Sigmoid colon (tissue), 7 donors: ENCODE results near the gene PCGF3. TPM values are rescaled to one million over a fixed set of nuclear protein-coding genes. Genes with fewer than 3 reads are reported as not detected.
A peak's percentile ranks its signal among the peaks of the same experiment; 100 is the strongest.

Experiments used
- DNase-seq: peaks from one replicate; pipeline ENCODE4 v3.0.0-alpha.2; 2019
- H3K27ac ChIP-seq, 4 donors: fragments of 200-600 bp; sonication (generic); one replicate each; pipeline ENCODE4 v1.5.1; 2016 to 2019; ENCODE audit warnings: mild to moderate bottlenecking in 1 of 4
- H3K27me3 ChIP-seq, 3 donors: fragments of 200-600 bp; sonication (generic); one replicate each; pipeline ENCODE4 v1.5.1; 2019; ENCODE audit warnings: mild to moderate bottlenecking in 1 of 3
- H3K36me3 ChIP-seq, 4 donors: fragments of 200-600 bp; sonication (generic); one replicate each; pipeline ENCODE4 v1.5.1; 2016 to 2019
- H3K4me1 ChIP-seq, 4 donors: fragments of 200-600 bp; sonication (generic); one replicate each; pipeline ENCODE4 v1.5.1; 2017 to 2019
- H3K4me3 ChIP-seq, 4 donors: fragments of 200-600 bp; sonication (generic); one replicate each; pipeline ENCODE4 v1.5.1; 2017 to 2019; ENCODE audit warnings: mild to moderate bottlenecking in 2 of 4, moderate library complexity in 1 of 4
- H3K9me3 ChIP-seq, 4 donors: fragments of 200-600 bp in 3 of 4; sonication (generic) in 3 of 4; one replicate each; pipeline versions ENCODE4 v1.5.1 to v1.6.1; 2013 to 2019
- EP300 ChIP-seq, 4 donors: sonication (generic); formaldehyde crosslinking; IDR thresholded peaks; one replicate each; pipeline ENCODE4 v1.6.1; 2017; ENCODE audit warnings: antibody characterized with exemption in 4 of 4
- POLR2A ChIP-seq, 2 donors: fragments of 450-650 bp; IDR thresholded peaks; one replicate each; pipeline ENCODE4 v1.6.1; 2016; ENCODE audit warnings: antibody characterized with exemption in 2 of 2, mild to moderate bottlenecking in 2 of 2, moderate library complexity in 2 of 2
- POLR2AphosphoS5 ChIP-seq, 4 donors: sonication (generic); formaldehyde crosslinking; IDR thresholded peaks; one replicate each; pipeline ENCODE4 v1.6.1; 2017; ENCODE audit warnings: antibody characterized with exemption in 4 of 4
- WGBS, 2 donors: extraction: QIAGEN DNeasy Blood & Tissue Kit; methylation state at CpG; one replicate each; pipeline ENCODE4 v1.1.7; 2013; 5-methylcytosine and 5-hydroxymethylcytosine counted together
- intact Hi-C: fragments of 100-400 bp; cut with DNase I; formaldehyde crosslinking; loops from one replicate; pipeline ENCODE4 v1.15.1; 2023
- polyA plus RNA-seq, 3 donors: library from polyadenylated mRNA; stranded (reverse); fragments of 200-250 nt; gene quantifications; one replicate each; pipeline ENCODE4 v1.2.3, GENCODE V29; 2013
- total RNA-seq, 4 donors: library from RNA; depleted of rRNA; stranded (reverse); fragments of >200 nt; gene quantifications; one replicate each; pipeline ENCODE4 v1.1.0, GENCODE V29; 2016
- TF ChIP-seq, protein P1 (sequence below), 4 experiments: fragments of 450-650 bp in 3 of 4; fragments of 200-600 bp in 1 of 4; IDR thresholded peaks; one replicate each; pipeline ENCODE4 v1.5.1; 2016 to 2019; ENCODE audit warnings: antibody characterized with exemption in 4 of 4, mild to moderate bottlenecking in 3 of 4, moderate library complexity in 2 of 4
- donor health status: healthy with polysubstance abuse.
- donor health status: Bipolar disorder and iron deficiency.
- donor health status: healthy.

PCGF3 gene
- total and polyA plus RNA-seq, 7 donors: 15.6 to 60.1 (median 29.8) TPM

- Histone ChIP-seq H3K27ac (no peak overlapping the region), H3K4me3 (no peak overlapping the region), H3K27me3 (peaks cover 0 to 2% (median 2%) of the 10 kb centered on the region in 3 donors), H3K4me1 (peaks cover 0 to 22% (median 19%) of the 10 kb centered on the region in 4 donors), H3K9me3 (no peaks in the 10 kb centered on the region), H3K36me3 (no peaks in the 10 kb centered on the region)
- DNase-seq: no peak
- TF ChIP-seq POLR2A (IDR thresholded peaks at IDR 0.05): no peak
- no peak for TF ChIP-seq POLR2AphosphoS5 (IDR thresholded peaks at IDR 0.05)
- TF ChIP-seq, protein P1, sequence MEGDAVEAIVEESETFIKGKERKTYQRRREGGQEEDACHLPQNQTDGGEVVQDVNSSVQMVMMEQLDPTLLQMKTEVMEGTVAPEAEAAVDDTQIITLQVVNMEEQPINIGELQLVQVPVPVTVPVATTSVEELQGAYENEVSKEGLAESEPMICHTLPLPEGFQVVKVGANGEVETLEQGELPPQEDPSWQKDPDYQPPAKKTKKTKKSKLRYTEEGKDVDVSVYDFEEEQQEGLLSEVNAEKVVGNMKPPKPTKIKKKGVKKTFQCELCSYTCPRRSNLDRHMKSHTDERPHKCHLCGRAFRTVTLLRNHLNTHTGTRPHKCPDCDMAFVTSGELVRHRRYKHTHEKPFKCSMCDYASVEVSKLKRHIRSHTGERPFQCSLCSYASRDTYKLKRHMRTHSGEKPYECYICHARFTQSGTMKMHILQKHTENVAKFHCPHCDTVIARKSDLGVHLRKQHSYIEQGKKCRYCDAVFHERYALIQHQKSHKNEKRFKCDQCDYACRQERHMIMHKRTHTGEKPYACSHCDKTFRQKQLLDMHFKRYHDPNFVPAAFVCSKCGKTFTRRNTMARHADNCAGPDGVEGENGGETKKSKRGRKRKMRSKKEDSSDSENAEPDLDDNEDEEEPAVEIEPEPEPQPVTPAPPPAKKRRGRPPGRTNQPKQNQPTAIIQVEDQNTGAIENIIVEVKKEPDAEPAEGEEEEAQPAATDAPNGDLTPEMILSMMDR (IDR thresholded peaks at IDR 0.05): no peak
- TF ChIP-seq EP300 (IDR thresholded peaks at IDR 0.05): no peak
- intact Hi-C loops: no loop called here
- WGBS, 2 donors: 60 to 66% methylated on average over 10 of the region's 10 CpGs
These were observed 108.3 kb downstream of the PCGF3 start for GRCh38 chr4:813900-814299.

DNA sequence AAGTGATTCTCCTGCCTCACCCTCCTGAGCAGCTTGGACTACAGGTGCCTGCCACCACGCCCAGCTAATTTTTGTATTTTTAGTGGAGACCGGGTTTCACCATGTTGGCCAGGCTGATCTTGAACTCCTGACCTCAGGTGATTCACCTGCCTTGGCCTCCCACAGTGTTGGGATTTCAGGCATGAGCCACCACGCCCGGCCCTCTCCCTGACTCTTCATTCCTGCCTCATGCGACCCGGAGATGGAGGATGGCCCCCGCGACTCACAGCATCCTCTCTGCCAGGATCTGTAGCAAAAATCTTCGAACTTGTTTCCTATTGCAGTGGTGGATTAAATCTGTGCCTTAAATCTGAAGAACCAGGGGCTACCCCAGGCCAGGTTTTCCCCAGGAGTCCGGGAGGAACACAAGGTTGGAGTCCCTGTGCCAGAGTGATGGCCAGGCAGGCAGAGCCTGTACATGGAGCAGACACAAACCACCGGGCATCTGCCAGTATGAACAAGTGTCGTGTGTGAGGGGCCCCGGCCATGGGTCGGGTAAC is 108.7 kb downstream of the PCGF3 start:
- WGBS, 2 donors: 59 to 81% methylated on average over 14 of the region's 14 CpGs
- Histone ChIP-seq H3K27me3 (peaks cover 0 to 6% (median 2%) of the 10 kb centered on the region in 3 donors), H3K4me3 (no peak overlapping the region), H3K9me3 (no peaks in the 10 kb centered on the region), H3K27ac (no peak overlapping the region), H3K36me3 (no peaks in the 10 kb centered on the region), H3K4me1 (peaks cover 0 to 22% (median 19%) of the 10 kb centered on the region in 4 donors)
- TF ChIP-seq POLR2AphosphoS5 (IDR thresholded peaks at IDR 0.05) (no peak), EP300 (IDR thresholded peaks at IDR 0.05) (no peak), POLR2A (IDR thresholded peaks at IDR 0.05) (no peak)
- TF ChIP-seq, protein P1 (IDR thresholded peaks at IDR 0.05): no peak
- intact Hi-C loops: no loop called here
- no peak for DNase-seq

GRCh38 chr4:815464-816146 is 110.0 kb downstream of the PCGF3 start:
- intact Hi-C loops: loop anchor here (1.0 to 5.0 kb wide), 2 partner anchors 32 to 73 kb away; no protein-coding TSS in a partner anchor

DNA sequence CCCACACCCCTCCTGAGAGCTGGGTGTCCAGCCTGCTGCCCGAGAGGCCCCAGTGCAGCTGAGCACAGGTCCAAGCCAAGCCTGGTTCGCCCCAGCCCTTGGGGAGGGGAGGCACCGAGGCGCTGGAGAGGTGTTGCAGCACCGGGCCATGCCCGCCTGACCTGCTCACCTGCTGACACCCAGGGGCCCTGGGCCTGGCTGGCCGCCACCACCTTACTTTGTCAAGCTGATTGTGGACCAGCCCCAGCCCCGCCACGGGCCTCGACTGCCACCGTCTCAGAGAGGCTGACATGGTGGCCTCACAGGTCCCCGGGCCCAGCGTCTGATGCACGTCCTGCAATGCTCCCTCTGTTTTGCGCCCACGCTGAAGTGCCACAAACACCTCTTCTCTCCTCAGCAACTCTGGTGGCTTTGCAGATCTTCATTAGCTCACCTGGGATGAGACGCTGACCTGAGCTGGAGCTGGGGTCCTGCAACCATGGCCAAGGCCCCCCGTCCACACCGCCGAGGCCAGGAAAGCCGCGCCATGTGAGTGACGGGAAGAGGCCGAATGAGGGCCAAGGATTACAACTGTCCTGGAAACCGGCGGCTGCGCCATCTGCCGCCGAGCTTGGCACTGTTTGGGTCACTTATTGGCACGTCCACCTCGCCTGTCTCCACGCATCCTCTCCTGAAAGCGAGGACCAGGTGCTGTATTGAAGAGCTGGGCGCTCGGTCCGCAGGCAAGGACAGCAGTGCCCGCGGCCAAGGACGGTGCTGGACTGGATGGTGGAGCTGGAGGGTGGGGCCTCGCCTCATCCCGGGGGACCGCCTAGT is 112.7 kb downstream of the PCGF3 start:
- TF ChIP-seq, protein P1 (IDR thresholded peaks at IDR 0.05): no peak
- TF ChIP-seq POLR2A (IDR thresholded peaks at IDR 0.05) (no peak), POLR2AphosphoS5 (IDR thresholded peaks at IDR 0.05) (no peak), EP300 (IDR thresholded peaks at IDR 0.05) (no peak)
- Histone ChIP-seq H3K9me3 (peaks cover 0 to 5% (median 0%) of the 10 kb centered on the region in 4 donors), H3K4me1 (peaks cover 0 to 22% (median 19%) of the 10 kb centered on the region in 4 donors), H3K36me3 (no peaks in the 10 kb centered on the region), H3K27me3 (peaks cover 0 to 45% (median 29%) of the 10 kb centered on the region in 3 donors), H3K27ac (no peak overlapping the region), H3K4me3 (no peak overlapping the region)
- peak; percentile 66 for DNase-seq
- intact Hi-C loops: loop anchor here (5.0 kb wide), 1 partner anchor 76 kb away; no protein-coding TSS in a partner anchor
- WGBS, 2 donors: 88 to 89% methylated on average over 42 of the region's 42 CpGs

More at GRCh38 chr4:815464-816146, 110.0 kb downstream of the PCGF3 start:
- Histone ChIP-seq H3K27me3 (peaks cover 0 to 19% (median 14%) of the 10 kb centered on the region in 3 donors), H3K4me1 (peaks cover 0 to 22% (median 19%) of the 10 kb centered on the region in 4 donors), H3K4me3 (no peak overlapping the region), H3K36me3 (no peaks in the 10 kb centered on the region), H3K27ac (peak overlapping the region in 3 of 4 donors; percentile 17 to 62 (median 25)), H3K9me3 (peaks cover 0 to 5% (median 0%) of the 10 kb centered on the region in 4 donors)
- 5 to 19% methylated on average over 11 of the region's 11 CpGs for WGBS, 2 donors
- TF ChIP-seq POLR2A (IDR thresholded peaks at IDR 0.05) (no peak), POLR2AphosphoS5 (IDR thresholded peaks at IDR 0.05) (peak in 3 of 4 donors; percentile 54 to 71 (median 65))
- peak; percentile 69 for DNase-seq
